T47D (cell line): ENCODE results near the gene PDIA2.
A peak's percentile ranks its signal among the peaks of the same experiment; 100 is the strongest.
"Not testable (repeated sequence)": the region's sequence is repeated elsewhere in the genome, so short reads cannot be mapped to it uniquely, and the experiment has no call there.

Experiments
- DNase-seq, 2 experiments: peaks; one replicate each; pipeline versions ENCODE4 v3.0.0 to v3.0.0-alpha.2; 2011 to 2012; ENCODE audit warnings: low read depth in 1 of 2, low spot score in 1 of 2
- JUND ChIP-seq: IDR thresholded peaks from 2 replicates; pipeline ENCODE4 v1.6.1; 2012; ENCODE audit warnings: low read depth
- in situ Hi-C: cut with HindIII; loops from 2 replicates; pipeline ENCODE4 v1.10.0; 2016; ENCODE audit warnings: low sequenced_read_pairs, low pct_unique_long_range_greater_than_20kb

PDIA2 gene

GRCh38 chr16:266258-267164 lies 16.5 kb upstream of the PDIA2 start:
- DNase-seq, result no peak
- in situ Hi-C loops, result no loop called here
- TF ChIP-seq JUND, result no peak

- in situ Hi-C loops, DNase-seq: not testable (repeated sequence)
These were observed 15.4 kb upstream of the PDIA2 start for GRCh38 chr16:267562-267961.

GRCh38 chr16:268141-269053 lies 14.6 kb upstream of the PDIA2 start:
- TF ChIP-seq JUND, result no peak
- DNase-seq, result peak in 1 of 2 experiments; percentile 34
- in situ Hi-C loops, result no loop called here

- no peak for DNase-seq
- TF ChIP-seq JUND, result no peak
- in situ Hi-C loops, result no loop called here
These were observed 13.7 kb upstream of the PDIA2 start for GRCh38 chr16:269061-269796.

GRCh38 chr16:270381-271255 lies 12.3 kb upstream of the PDIA2 start:
- no peak for TF ChIP-seq JUND
- DNase-seq, result no peak
- in situ Hi-C loops, result no loop called here

- in situ Hi-C loops, result no loop called here
- no peak for TF ChIP-seq JUND
- DNase-seq, result no peak
These were observed 10.1 kb upstream of the PDIA2 start for GRCh38 chr16:272633-273546.

GRCh38 chr16:273547-274421 lies 9.2 kb upstream of the PDIA2 start:
- no peak for DNase-seq
- TF ChIP-seq JUND, result no peak
- in situ Hi-C loops, result no loop called here

- in situ Hi-C loops, result no loop called here
- DNase-seq, result peak; percentile 43 to 73
- no peak for TF ChIP-seq JUND
These were observed 7.8 kb upstream of the PDIA2 start for GRCh38 chr16:275041-275641.

- no peak for TF ChIP-seq JUND
- in situ Hi-C loops, result no loop called here
These were observed 7.2 kb upstream of the PDIA2 start, which contains the start of gene RGS11 for GRCh38 chr16:275786-276232. Gene RGS11, minus strand, starts transcription at chr16:275944. Its CDS starts 33 bp downstream, at chr16:275911.

More at GRCh38 chr16:275786-276232, 7.2 kb upstream of the PDIA2 start, which contains the start of gene RGS11:
- no peak for DNase-seq
